ENCODE data around the gene MT1A. TPM values are rescaled to one million over a fixed set of nuclear protein-coding genes. Genes with fewer than 3 reads are reported as not detected.
A peak's percentile ranks its signal among the peaks of the same experiment; 100 is the strongest.

Gene MT1A
- total and polyA plus RNA-seq, 10 of the 15 experiments (the other 5 are each of a cell fraction or from before 2014, with no cell fraction given): not detected

DNA sequence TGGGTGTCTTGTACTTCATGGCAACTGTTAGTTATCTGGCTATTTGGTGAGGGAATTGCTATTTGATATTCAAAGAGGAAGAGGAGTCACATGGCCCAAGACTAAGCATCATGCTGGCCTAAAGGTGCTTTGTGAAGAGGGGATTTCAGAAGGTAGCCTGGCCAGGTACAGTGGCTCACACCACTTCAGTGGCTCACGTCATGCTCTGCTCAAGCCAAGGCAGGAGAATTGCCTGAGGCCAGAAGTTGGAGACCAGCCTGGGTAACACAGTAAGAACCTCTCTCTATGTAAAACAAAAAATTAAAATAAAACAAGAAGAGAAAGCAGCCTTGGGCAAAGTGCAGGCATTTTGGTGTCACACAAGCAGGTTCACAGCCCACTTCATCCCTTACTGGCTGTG, 6.8 kb downstream of the MT1A start (continued):
- TF ChIP-seq ZNF384 (IDR thresholded peaks at IDR 0.05; ENCODE audit: borderline replicate concordance, low read depth, low read length) (no peak), ZNF592 (IDR thresholded peaks at IDR 0.05) (no peak), LARP7 (IDR thresholded peaks at IDR 0.05) (no peak), CBX5 (IDR thresholded peaks at IDR 0.05; ENCODE audit: low read depth) (no peak)

DNA sequence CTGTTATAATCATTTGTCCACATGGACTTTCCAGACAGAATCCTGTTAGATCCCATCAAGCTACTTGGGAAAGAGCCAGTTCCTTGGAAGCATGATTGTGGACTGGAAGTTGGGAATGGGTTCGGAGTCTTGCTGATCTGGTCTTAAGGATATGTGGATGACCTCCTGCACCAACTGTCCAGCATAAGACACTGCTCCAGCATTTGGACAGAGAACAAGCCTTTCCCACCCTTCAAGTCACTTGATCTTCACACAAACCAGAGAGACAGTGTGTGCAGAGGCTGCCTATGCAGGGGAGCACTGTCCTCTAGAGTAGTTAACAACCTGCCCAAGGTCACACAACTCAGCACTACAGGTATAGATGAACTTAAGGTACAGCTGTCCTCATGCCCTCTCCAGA, 7.4 kb downstream of the MT1A start:
- no peaks in the 10 kb centered on the region for H4K20me1 ChIP-seq (ENCODE audit: control insufficient read depth, insufficient read depth)
- H3K4me1 ChIP-seq (ENCODE audit: control insufficient read depth, insufficient read depth, low read length): no peaks in the 10 kb centered on the region
- H3K79me2 ChIP-seq (ENCODE audit: control insufficient read depth, insufficient read depth, low read length): no peaks in the 10 kb centered on the region
- no peak for DNase-seq (ENCODE audit: low read depth, low spot score)
- FAIRE-seq: no peak
- ChIA-PET RAD21 (ENCODE audit: unreplicated experiment) (no interaction called here), POLR2A (no interaction called here), SMC1A (ENCODE audit: uncharacterized antibody, unreplicated experiment) (interaction anchor here (0.9 kb wide), 1 partner anchor 44 kb away, joined by 3 read pairs; no protein-coding TSS in a partner anchor), CTCF (no interaction called here)
- H3K36me3 ChIP-seq (ENCODE audit: control insufficient read depth in 2 of 2, insufficient read depth in 2 of 2, low read length in 1 of 2): no peaks in the 10 kb centered on the region
- H3K4me3 ChIP-seq: no peak overlapping the region
- in situ Hi-C loops (cut with MboI): no loop called here
- H3K9ac ChIP-seq (ENCODE audit: control insufficient read depth, insufficient read depth, low read length): no peak overlapping the region
- no peak overlapping the region for H3K27ac ChIP-seq (ENCODE audit: control insufficient read depth, insufficient read depth)
- intact Hi-C loops (cut with micrococcal nuclease; ENCODE audit: unreplicated experiment): no loop called here
- TF ChIP-seq, protein P1, sequence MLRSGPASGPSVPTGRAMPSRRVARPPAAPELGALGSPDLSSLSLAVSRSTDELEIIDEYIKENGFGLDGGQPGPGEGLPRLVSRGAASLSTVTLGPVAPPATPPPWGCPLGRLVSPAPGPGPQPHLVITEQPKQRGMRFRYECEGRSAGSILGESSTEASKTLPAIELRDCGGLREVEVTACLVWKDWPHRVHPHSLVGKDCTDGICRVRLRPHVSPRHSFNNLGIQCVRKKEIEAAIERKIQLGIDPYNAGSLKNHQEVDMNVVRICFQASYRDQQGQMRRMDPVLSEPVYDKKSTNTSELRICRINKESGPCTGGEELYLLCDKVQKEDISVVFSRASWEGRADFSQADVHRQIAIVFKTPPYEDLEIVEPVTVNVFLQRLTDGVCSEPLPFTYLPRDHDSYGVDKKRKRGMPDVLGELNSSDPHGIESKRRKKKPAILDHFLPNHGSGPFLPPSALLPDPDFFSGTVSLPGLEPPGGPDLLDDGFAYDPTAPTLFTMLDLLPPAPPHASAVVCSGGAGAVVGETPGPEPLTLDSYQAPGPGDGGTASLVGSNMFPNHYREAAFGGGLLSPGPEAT (IDR thresholded peaks at IDR 0.05; ENCODE audit: low read depth): no peak
- no peak for TF ChIP-seq POU2F2 (IDR thresholded peaks at IDR 0.05; ENCODE audit: borderline replicate concordance, low read depth, low read length)
- no peak for TF ChIP-seq SP1 (IDR thresholded peaks at IDR 0.05; ENCODE audit: low read depth, low read length)
- no peak for TF ChIP-seq MEF2B (IDR thresholded peaks at IDR 0.05; ENCODE audit: partially characterized antibody, poor library complexity, severe bottlenecking)
- peak; percentile 20; the same call in 1 of the 2 replicates for TF ChIP-seq REST (IDR thresholded peaks at IDR 0.05; ENCODE audit: low read depth, low read length)
- TF ChIP-seq SPI1 (IDR thresholded peaks at IDR 0.05; ENCODE audit: borderline replicate concordance, insufficient read depth, low read depth, low read length): no peak
- BruUV-seq (replicated peaks): no TSS peak
- no peak overlapping the region for H3K4me2 ChIP-seq (ENCODE audit: control insufficient read depth, insufficient read depth)
- WGBS (ENCODE audit: insufficient coverage, insufficient replicate concordance, low lambda C conversion rate, missing lambda C conversion rate): 8% methylated on average over 1 of the region's 1 CpG
- H3K27me3 ChIP-seq (replicated peaks in 1 of 2; ENCODE audit: control insufficient read depth in 2 of 2, insufficient read depth in 2 of 2, low read length in 1 of 2): peaks cover 5 to 25% of the 10 kb centered on the region in 2 experiments; a peak in 3 of 4 replicates
- no peaks in the 10 kb centered on the region for H3K9me3 ChIP-seq (replicated peaks; ENCODE audit: control insufficient read depth, insufficient read depth, low read length)
- no peak for ATAC-seq
- H2AFZ ChIP-seq (ENCODE audit: control insufficient read depth, low read depth, low read length): no peak overlapping the region

Measured in GM12878 (cell line).